IPS-11a (cell line): ENCODE measurements around the gene POLR2A.
"Not testable (repeated sequence)": the region's sequence is repeated elsewhere in the genome, so short reads cannot be mapped to it uniquely, and the experiment has no call there.

Experiments
- H3K4me3 ChIP-seq: one replicate; pipeline ENCODE4 v1.5.1; 2013; ENCODE audit warnings: low read depth, low read length, control low read depth

The POLR2A gene

GRCh38 chr17:7459961-7460545 is 24.1 kb upstream of the POLR2A start:
- H3K4me3 ChIP-seq, result no peak overlapping the region

DNA sequence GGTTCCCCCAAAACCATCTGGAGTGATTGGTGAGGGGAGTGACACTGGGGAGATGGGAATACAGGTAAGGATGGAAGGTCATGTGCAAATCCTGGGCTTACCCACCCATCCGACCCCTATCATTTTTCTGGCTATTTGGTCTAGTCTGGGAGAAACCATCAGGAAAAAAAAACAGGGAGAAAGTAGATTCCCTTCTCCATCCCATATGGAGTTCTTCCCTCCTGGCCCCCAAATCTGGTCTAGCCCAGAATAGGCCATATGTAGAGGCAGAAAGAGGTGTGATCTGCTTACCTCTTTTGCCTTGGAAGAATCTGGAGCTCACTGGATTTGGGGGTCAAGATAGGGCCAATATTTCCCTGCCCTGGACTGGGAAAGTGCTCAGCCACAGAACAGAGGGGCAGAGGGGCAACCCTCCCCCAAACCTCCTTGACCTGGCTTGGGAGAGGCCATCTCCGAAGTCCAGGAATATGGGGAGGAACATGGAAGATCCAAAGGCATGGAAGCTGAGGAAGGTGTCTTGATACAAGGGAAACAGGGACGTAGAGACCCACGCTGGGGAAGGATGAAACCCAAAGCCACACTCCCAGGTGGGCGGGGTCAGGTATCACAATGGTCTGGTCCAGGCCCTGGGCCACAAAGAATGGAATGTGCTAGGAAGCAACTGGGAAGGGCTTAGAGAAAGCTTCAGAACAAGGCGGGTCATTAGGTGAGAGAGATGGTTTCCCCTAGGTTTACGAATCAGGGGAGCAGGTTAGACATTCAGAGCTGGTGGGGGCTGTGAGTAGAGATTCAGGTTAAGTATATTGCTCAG is 23.1 kb upstream of the POLR2A start:
- no peak overlapping the region for H3K4me3 ChIP-seq

DNA sequence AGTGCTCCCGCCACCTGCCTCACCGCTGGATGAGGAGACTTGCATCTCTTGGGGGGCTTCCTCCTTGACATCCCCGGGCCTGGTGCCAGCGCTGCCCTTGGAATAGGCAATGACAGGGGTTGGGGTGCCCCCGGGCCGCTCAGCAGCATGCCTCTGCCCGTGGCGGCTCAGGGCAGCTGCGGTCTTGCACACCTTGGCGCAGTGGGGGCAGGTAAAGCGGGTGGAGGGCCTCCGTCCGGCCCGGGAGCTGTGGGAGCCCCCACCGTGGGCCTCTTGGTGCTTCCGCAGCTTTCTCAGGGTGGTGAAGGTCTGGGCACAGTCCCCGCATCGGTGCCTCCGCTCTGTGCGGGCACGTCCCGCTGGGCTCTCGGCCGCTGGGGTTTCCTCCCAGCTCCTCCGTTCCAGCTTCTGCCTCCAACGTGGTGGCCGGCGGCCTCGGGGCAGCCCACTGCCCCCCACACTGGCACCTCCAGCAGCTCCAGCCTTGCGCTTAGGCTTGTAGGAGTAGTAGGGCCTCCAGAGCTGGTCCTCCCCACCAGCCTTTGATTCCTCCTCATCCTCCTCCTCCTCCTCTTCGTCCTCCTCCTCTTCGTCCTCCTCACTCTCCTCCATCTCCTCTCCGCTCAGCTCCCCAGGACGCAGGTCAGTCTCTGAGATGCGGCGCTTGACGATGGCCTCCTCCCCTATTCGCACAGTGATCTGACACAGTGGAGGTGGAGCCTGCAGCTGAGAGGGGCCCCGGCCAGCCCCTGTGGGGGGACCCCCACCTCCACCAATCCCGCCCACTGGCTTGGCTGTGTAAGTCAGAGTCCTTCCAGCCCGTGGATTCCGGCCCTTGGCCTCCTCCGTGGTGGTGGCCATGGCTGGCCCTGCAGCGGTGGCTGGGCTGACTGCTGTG is 21.4 kb upstream of the POLR2A start:
- H3K4me3 ChIP-seq, result no peak overlapping the region

- no peak overlapping the region for H3K4me3 ChIP-seq
Measured at GRCh38 chr17:7463372-7463846, 20.8 kb upstream of the POLR2A start.

GRCh38 chr17:7464081-7464480 is 20.1 kb upstream of the POLR2A start:
- no peak overlapping the region for H3K4me3 ChIP-seq

- H3K4me3 ChIP-seq, result no peak overlapping the region
Measured at GRCh38 chr17:7465597-7466275, 18.4 kb upstream of the POLR2A start.

DNA sequence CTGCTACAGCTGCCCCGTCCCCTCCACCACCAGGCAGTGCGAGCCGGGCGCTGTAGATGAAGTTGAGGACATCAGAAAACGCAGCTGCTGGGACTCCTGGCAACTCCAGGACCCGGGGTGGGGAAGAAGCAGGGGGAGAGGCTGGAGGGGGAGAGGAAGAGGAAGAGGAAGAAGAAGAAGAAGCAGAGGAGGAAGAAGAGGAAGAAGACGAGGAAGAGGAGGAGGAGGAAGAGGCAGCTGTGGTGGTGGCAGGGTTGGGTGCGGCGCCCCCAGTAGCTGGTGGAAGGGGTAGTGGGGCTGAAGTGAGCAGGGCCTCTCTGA is 17.9 kb upstream of the POLR2A start:
- no peak overlapping the region for H3K4me3 ChIP-seq

DNA sequence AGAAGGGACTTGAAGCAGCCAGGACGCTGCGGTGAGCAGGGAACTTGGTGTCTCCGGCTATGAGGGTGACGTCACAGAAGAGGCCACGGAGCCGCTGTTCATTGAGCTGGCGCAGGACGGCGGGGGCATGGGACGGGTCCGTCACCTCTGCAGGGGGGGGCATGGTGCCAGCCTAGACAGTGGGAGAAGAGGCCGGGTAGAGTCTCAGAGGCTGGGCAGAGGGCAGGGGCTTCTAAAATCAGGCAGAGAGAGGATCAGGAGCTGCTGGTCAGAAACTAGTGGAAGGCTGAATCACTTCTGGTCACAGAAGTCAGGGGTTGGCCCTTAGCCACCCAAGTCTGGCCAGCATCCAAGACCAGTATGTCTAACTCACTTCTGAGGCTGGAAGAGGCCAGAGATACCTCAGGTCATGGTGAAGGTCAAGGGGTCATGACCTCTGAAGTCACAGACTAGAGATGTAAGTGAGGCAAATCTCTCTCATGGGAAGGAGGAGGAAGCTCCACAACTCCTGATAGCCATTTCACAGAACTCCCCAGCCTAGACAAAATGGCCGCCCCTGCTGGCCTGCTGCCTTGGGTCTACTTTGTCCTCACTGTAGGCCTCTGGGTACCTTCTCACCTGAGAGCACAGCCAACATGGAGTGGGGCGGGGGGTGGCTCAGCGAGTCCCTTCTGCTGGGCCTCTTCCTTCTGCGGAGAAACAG is 17.4 kb upstream of the POLR2A start:
- no peak overlapping the region for H3K4me3 ChIP-seq

- no peak overlapping the region for H3K4me3 ChIP-seq
Measured at GRCh38 chr17:7467498-7467897, 16.7 kb upstream of the POLR2A start.

DNA sequence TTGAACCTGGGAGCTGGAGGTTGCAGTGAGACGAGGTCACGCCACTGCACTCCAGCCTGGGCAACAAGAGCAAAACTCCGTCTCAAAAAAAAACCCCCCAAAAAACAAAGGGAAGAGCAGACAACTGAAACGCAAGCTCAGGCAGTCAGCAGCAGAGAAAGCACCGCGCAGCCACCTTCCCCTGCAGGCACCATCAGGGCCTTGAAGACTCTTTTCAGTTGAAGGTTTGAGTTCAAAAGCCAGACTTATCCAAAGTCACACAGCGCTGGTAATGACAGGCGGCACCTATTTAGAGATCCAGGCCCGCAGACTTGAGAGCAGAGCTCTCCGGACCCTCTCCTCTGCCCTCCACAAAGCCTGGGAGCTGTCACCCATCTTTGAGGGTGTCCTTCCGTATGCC is 15.9 kb upstream of the POLR2A start:
- H3K4me3 ChIP-seq, result no peak overlapping the region

DNA sequence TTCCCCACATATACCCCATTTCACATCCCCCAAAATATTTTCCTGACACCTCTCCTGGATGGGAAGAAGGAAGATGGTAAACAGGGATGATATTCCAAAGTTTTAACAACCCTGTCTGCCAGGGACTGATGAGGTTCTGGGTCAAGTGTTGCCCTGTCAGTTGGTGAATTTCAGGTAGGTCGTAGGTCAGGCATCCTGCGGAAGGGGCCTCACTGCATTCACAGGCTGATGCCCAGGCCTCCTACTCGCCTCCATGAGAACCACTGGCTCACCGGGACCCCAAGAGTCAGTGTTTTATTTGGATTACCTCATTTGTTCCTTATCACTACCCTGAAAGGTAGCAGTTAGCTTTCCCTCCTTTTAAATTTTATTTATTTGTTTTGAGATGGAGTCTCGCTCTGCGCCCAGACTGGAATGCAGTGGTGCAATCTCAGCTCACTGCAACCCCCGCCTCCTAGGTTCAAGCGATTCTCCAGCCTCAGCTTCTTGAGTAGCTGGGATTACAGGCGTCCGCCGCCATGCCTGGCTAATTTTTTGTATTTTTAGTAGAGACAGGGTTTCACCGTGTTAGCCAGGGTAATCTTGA is 15.3 kb upstream of the POLR2A start:
- no peak overlapping the region for H3K4me3 ChIP-seq

DNA sequence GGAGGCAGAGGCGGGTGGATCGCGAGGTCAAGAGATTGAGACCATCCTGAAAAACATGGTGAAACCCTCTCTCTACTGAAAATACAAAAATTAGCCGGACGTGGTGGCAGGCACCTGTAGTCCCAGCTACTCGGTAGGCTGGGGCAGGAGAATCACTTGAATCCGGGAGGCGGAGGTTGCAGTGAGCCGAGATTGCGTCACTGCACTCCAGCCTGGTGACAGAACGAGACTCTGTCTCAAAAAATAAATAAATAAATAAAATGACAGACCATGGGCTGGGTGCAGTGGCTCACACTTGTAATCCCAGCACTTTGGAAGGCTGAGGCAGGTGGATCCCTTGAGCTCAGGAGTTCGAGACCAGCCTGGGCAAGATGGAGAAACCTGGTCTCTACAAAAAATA is 14.3 kb upstream of the POLR2A start:
- not testable (repeated sequence) for H3K4me3 ChIP-seq

DNA sequence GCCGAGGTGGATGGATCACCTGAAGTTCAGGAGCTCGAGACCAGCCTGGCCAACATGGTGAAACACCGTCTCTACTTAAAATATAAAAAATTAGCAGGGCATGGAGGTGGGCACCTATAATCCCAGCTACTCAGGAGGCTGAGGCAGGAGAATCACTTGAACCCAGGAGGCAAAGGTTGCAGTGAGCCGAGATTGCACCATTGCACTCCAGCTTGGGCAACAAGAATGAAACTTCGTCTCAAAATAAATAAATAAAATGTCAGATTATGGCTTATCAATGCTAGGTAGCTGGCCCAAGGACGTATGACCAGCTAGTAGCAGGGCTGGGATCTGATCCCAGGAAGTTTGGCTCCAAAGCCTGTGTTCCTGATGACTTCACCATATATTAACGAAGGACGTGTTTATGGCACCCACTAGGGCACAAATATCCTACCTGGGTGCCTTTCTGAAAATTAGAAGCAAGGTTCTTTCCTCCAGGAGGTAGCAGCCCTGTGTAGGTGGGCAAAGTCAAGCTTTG is 13.7 kb upstream of the POLR2A start:
- not testable (repeated sequence) for H3K4me3 ChIP-seq

DNA sequence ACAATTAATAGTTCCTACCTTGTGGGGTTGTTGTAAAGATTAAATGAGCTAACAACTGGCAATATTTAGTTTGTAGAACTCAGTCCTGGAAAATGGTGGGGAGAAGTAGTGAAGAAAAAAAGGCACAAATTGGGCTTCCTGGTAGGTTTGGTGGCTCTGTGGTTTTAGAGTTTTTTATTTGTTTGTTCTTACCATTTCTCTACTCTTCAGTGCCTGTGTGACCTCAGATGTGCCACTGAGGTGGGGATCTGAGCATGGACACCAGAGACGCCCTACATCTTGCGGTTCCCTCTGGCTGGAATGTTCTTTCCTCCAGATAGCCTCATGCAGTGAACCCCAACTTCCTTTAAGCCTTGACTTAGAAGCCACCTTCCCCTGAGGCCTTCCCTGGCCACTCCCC is 12.4 kb upstream of the POLR2A start:
- no peak overlapping the region for H3K4me3 ChIP-seq

DNA sequence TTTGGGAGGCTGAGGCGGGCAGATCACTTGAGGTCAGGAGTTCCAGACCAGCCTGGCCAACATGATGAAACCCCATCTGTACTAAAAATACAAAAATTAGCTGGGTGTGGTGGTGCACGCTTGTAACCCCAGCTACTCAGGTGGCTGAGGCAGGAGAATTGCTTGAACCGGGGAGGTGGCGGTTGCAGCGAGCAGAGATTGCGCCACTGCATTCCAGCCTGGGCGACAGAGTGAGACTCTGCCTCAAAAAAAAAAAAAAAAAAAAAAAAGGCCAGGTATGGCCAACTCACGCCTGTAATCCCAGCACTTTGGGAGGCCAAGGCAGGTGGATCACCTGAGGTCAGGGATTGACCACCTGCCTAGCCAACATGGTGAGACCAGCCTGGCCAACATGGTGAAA is 9.4 kb upstream of the POLR2A start:
- H3K4me3 ChIP-seq, result not testable (repeated sequence)

DNA sequence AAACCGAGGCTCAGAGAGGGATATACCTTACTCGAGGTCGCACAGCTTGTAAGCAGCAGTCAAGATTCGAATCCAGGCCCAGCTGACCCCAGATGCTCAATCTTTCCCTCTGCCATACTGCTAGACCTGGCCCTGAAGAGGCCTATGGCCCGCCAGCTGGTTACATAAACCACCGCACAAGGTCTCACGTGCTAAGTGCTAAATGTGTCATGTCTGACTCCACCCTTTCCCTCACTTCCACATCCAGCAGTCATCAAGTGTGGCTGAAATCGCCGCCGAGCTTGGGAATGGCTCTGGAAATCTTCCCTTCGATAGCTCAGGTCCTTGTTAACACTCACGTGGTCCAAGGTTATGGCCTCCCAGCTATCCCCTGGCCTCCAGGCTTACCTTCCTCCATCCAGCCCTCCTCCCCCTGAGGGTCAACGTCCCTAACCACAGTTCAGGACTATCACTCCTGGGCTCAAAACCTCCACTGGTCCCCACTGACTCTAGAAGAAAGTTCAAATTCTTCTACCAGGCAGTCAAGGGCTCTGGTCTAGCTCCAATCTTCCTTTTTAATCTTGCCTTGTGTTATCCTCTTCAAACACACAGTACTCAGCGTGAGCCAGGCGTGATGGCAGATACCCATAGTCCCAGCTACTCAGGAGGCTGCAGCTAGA is 8.3 kb upstream of the POLR2A start:
- H3K4me3 ChIP-seq, result no peak overlapping the region

GRCh38 chr17:7476494-7476893 is 7.7 kb upstream of the POLR2A start:
- H3K4me3 ChIP-seq, result no peak overlapping the region

DNA sequence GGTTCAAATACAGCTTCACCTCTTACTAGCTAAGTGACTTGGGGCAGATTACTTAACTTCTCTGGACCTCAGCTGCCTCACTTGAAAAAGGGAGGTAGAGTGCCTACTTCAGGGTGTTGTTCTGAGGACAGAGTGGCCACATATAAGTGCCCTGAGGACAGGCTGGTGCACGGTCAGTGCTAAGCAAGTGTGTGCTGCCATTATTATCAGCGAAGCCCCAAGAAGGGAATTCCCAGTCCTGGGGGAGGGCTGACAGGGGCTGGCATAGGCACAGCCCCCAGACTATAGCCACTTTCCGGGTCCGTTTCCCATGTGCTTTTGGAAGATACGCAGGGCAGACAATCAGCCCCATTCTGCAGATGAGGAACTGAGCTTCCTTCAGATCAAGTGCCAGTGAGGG is 7.2 kb upstream of the POLR2A start:
- H3K4me3 ChIP-seq, result no peak overlapping the region
